SHP77 (cell line): ENCODE results near the gene TMEM255B.

Experiments
- DNase-seq, 2 experiments: peaks; one replicate each; lab custom pipeline; 2025; lab: John Stamatoyannopoulos, UW

The TMEM255B gene

GRCh38 chr13:113849546-113849945, 90.5 kb downstream of the TMEM255B start:
- no peak for DNase-seq

GRCh38 chr13:113849981-113850721, 91.1 kb downstream of the TMEM255B start:
- DNase-seq = no peak

GRCh38 chr13:113850722-113851479, 91.9 kb downstream of the TMEM255B start:
- DNase-seq = no peak

GRCh38 chr13:113851480-113851803, 92.4 kb downstream of the TMEM255B start:
- no peak for DNase-seq

GRCh38 chr13:113851826-113852535, 93.0 kb downstream of the TMEM255B start:
- no peak for DNase-seq

GRCh38 chr13:113852536-113853517, 93.8 kb downstream of the TMEM255B start:
- no peak for DNase-seq

- DNase-seq = peak in 1 of 2 experiments; percentile 40
Measured at GRCh38 chr13:113853518-113854237, 94.7 kb downstream of the TMEM255B start.

GRCh38 chr13:113854238-113855011, 95.4 kb downstream of the TMEM255B start:
- DNase-seq = no peak

- DNase-seq = no peak
Measured at GRCh38 chr13:113855012-113855921, 96.2 kb downstream of the TMEM255B start.

GRCh38 chr13:113855931-113856715, 97.1 kb downstream of the TMEM255B start:
- no peak for DNase-seq

GRCh38 chr13:113856716-113857065, 97.7 kb downstream of the TMEM255B start:
- DNase-seq = peak; percentile 32 to 48

- DNase-seq = no peak
Measured at GRCh38 chr13:113857531-113858195, 98.6 kb downstream of the TMEM255B start.

GRCh38 chr13:113859311-113860050, 100.5 kb downstream of the TMEM255B start:
- no peak for DNase-seq

- no peak for DNase-seq
Measured at GRCh38 chr13:113860051-113860664, 101.1 kb downstream of the TMEM255B start.

- no peak for DNase-seq
Measured at GRCh38 chr13:113860665-113861432, 101.8 kb downstream of the TMEM255B start.
